ENCODE data around the gene RHOG.
A peak's percentile ranks its signal among the peaks of the same experiment; 100 is the strongest.
"Not testable (repeated sequence)": the region's sequence is repeated elsewhere in the genome, so short reads cannot be mapped to it uniquely, and the experiment has no call there.

Gene RHOG

DNA sequence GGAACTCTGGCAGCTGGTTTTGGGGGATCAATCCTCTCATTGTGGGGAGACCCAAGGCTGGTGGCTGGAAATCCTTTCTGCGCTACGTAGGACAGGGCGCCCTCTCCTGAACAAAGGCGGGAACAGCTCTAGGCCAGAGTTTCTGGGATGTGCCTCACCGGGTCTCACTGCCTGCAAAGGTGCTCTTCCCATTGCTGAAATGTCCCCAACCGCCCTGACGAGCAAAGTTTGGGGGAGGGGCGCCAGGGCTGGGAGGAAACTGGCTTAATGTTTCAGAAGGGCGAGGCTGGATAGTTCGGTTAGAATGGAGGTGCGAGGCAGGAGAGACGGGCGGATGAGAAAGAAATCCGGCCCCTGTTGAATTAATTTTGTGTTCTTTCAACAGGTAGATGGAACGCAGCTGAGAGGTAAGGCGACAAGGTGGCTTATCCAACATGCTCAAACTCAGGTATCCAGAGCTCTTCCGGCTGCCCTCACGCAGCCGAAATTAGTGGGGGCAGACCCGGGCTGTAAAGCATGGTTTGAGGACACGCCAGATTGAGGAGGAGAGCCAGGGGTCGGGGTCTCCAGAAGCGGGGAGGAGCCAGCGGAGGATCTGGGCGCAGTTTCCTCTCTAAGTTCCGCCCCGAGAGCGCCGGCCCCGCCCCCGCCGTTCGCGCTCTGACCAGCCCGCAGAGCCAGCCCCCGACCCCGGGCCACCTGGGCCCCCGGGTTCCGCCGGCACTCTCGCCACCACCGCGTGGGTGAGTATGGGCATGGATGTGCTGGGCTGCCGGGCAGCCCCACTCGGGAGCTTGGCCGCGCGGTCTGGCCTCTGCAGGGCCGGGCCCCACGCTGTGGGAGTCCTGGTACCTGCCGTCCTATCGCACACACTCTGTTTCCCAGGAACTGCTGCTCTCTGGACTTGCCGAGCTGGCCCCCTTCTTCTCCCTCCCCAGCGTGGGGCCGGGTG, 32.6 kb downstream of the RHOG start, which contains the start of gene PGAP2:
Gene PGAP2 (plus strand): TSS at position 652 of the 952 bp plus-strand sequence. CDS start 2,700 bp downstream, outside the sequence.
- DNase-seq, result peak; percentile 48

DNA sequence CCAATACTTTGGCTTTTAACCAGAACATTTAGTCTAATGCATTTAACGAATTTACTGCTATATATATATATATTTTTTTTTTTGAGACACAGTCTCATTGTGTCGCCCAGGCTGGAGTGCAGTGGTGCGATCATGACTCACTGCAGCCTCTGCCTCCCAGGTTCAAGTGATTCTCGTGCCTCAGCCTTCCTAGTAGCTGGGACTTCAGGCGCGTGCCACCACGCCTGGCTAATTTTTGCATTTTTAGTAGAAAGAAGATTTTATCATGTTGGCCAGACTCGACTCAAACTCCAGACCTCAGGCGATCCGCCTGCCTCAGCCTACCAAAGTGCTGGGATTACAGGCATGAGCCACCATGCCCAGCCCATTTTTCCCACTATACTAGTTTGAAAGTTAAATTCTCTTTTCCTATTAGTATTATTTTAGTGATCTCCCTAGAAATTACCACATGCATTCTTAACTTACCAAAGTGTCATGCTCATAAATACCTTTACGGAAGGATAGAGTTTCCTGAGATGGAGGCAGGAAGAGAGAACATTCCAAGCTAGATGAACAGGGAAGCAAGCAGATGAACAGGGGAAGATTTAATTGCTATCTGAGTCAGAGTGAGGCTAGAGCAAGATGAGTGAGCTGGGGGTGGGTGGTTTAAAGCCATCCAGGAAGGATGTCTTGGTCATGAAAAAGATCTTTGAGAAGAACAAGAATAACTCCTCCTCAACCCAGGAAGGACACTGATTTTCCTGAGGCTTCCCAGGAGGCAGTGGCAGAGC, 36.8 kb downstream of the RHOG start:
- peak; percentile 75 for DNase-seq

DNA sequence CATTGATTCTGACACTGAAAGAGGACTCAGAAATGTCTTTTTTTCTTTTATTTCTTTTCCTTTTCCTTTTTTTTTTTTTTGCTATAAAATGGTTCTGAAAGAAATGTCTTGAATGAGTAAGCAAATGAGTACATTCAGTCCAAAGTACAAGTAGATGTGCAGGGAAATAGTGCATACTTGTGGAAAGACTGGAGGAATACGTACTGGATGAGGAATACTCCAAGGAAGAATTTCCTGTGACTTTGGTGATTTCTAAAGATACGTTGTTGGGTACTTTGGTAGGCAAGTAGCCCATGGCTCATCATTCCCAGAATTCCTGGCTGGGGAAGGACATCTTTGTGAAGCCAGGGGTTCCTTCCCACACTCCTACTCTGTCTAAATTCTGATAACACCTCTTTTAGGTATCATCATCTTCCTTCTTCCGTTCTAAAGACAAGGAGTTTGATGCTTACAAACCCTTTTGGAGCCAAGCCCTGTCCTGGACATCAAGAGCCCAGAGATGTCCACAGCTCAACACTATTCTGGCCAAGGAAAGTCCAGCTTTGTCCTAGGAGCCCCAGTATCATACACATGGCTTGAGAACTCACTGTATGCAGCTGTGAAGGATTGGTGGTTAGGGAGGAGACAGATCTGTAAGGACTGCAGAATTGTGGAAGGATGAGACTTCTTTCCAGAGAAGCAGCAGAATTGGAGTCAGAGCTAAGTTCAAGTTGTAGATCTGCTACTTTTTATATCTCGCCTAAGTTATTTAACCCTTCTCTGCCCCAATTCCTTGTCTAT, 38.6 kb downstream of the RHOG start:
- DNase-seq, result peak; percentile 45

DNA sequence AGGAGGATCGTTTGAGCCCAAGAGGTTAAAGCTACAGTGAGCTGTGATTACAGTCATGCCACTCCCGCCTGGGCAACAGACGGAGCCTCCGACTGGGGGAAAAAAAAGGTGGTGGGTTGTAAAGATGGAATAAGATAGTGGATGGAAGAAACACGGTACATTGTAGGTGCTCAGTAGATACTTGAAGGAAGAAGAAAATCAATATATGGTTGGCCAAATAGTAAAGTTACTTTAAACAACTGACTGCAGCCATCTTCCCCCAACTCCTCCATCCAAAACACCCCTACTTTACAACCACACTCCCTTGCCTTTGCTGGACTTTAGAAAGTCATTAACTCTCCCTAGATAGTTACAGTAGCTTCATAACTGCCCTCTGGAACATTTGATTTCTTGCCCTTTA, 40.9 kb downstream of the RHOG start:
- no peak for DNase-seq

DNA sequence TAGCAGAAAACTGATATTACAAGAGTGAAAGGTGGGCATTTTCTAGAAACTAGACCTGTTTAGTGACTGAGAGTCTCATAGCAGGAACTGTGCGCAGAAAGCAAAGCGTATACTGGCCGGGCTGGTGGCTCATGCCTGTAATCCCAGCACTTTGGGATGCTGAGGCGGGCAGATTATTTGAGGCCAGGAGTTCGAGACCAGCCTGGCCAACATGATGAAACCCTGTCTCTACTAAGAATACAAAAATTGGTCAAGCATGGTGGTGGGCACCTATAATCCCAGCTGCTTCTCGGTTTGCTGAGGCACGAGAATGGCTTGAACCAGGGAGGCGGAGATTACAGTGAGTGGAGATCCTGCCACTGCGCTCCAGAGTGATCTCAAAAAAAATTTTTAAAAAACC, 41.6 kb downstream of the RHOG start:
- no peak for DNase-seq

DNA sequence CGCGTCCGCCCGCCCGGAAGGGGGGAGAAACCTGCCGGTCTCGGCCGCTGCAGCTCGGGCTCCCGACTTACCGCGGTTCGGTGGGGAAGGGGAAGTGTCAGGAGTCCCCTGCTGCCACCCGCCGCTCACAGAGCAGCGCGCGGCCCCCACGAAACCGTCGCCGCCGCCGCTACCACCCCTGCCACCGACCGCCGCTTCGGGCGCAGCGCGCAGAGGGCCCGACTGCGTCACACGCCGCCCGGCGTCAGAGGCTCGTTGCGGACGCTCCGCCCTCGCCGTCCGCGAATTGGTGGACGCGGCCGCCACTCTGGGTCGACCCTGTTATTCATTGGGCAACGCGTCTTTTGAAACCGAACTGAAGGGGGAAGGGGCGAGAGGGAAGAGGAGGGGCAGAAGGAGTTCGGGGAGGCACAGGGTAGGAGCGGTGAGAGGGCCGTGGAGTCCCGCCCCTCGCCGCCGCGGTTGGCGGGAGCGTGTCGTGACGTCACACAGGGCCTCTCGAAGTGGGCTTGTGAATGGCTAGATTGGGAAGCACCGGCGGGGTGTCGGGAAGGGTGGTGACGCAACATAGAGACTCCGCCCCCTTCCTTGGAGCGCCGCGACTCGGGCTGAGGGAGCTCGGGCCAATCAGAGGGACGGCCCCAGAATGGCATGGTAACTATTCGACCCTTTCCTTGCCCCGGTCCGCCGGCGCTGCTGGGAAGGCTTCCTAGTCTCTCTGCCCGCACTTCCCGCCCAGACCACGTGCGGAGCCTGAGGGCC, 43.2 kb downstream of the RHOG start, which contains the start of gene NUP98:
Gene NUP98 (minus strand): TSS at position 226 of the 762 bp plus-strand sequence. CDS start 15,437 bp downstream, outside the sequence.
- DNase-seq, result peak; percentile 100

DNA sequence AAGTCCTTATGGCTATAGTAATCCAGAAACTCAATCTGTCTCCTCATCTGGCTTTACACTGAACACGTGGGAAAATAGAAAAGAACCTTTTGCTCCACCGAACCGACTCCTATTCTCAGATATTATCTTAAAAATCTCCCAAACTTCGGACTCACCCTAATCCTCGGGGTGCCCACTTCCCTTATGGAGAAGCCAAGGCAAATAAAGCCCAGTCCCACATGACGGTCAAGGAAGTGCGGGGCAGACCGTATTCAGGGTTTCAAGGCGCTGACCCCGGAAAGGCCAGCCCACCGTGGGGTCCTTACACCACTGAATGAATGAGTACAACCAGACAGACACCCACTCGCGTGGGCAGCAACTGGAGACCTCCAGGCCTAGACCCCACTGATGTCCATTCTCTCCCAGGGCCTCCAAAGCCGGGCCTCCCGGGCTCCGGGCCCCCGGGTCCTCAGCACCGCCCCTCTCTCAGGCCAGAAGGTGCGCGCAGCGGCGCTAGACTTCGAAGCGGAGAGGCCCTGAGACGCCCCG, 43.9 kb downstream of the RHOG start:
- DNase-seq, result no peak

DNA sequence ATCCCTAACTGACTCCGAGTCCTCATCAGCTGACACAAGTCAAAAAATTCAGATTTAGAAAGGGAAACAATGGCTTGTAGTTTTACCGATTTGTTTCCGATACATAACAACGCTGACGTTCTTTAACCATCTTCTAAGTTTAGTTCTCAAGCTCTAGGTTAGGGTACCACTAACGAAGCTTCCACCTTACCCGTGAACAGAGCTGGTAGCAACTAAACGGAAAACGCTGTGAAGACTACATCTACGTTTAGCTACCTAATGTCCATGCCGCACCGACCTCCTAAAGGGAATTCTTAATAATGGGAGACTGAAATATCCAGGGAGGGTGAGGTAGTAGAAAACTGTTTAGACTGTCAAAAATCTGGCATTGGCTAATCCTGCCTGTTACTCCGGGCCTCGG, 44.4 kb downstream of the RHOG start:
- no peak for DNase-seq

DNA sequence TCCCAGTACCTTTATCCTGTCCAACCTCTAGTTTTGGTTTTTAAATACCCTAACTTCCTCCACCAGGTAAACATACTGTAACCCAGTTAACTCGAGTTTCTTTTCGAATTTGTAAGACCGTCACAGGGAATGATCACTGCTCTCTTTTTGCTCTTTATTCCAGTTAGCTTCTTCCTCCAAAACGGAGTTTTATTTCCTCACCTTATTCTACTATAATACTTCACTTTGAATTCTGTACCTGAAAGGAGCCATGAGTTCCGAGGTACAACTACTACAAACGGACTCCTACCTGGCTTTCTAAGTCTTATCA, 44.8 kb downstream of the RHOG start:
- no peak for DNase-seq

DNA sequence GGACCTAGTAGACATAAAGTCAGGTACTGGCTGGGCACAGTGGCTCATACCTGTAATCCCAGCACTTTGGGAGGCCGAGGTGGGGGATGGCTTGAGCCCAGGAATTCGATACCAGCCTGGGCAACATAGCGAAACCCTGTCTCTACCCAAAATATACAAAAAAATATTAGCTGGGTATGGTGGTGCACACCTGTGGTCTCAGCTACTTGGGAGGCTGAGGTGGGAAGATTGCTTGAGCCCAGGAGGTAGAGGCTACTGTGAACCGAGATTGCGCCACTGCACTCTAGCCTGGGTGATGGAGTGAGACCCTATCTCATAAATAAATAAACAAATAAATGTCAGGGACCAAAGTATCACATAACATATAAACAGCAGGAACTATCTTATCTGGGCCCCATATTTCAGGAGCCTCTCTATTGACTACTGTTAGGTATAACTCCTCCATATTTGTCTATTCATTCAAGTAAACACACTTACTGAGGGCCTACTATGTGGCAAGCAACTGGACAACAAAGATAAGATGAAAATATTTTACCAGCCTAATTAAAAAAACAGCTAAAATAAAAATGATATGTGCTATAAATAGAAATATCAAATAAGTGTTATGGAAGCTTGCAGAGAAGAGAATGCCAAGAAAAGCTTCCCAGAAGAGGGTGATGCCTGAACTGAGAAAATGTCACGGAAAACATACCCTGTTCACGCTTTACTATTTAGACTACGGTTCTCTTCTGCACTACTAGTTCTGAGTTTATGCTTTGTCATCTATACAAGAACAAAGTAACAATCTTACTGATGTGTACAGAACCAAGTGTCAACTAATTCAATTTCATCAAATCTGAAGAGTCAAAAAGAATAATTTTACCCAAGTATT, 45.4 kb downstream of the RHOG start:
- no peak for DNase-seq

DNA sequence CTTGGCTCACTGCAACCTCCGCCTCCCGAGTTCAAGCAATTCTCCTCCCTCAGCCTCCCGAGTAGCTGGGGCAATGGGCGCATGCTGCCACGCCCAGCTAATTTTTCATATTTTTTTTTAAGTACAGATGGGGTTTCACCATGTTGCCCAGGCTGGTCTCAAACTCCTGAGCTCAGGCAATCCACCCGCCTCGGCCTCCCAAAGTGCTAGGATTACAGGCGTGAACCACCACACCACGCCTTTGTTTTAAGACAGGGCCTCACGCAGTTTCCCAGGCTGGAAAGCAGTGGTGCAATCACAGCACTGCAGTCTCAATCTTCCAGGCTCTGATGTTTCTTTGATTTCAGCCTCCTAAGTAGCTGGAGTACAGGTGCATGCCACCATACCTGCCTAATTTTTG, 46.4 kb downstream of the RHOG start:
- not testable (repeated sequence) for DNase-seq

DNA sequence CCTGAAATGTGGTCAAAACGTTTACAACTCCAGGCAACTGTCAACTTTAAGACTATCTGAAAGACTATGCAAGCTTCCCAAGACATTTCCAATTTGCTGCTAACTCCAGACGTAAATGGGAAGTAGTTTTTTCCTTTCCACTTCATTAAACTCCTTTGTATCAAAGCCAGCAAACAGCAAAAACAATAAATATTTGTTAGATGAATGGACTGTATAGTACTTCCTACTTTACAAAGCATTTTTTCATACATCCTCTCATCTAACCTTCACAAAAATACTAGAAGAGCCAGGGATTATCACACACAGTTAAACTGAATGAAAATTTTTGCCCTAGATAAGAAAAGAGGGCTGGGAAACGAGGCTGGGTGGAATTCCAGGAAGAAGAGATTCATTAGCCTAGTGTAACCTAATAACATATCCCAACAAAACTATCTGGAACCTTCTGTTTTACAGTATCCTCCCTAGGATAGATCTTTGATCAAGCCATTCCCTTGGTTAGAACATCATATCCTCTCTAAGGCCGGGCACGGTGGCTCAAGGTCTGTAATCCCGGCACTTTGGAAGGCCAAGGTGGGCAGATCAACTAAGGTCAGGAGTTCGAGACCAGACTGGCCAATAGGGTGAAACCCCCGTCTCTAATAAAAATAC, 53.9 kb downstream of the RHOG start:
- DNase-seq, result no peak

DNA sequence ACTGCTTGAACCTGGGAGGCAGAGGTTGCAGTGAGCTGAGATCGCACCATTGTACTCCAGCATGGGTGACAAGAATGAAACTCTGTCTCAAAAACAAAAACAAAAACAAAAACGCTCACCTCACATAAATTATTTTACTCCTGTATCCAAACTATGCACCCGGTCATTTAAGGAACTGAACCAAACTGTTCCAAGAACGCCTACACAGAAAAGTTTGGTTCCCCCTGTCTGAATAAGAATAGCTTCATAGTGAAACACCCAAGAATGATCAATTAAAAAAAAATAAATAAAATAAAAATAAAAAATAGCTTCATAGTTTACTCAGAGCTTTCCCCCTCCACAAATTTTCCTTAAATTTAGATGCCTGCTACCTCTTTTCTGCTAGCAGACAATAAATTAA, 57.1 kb downstream of the RHOG start:
- DNase-seq, result no peak

DNA sequence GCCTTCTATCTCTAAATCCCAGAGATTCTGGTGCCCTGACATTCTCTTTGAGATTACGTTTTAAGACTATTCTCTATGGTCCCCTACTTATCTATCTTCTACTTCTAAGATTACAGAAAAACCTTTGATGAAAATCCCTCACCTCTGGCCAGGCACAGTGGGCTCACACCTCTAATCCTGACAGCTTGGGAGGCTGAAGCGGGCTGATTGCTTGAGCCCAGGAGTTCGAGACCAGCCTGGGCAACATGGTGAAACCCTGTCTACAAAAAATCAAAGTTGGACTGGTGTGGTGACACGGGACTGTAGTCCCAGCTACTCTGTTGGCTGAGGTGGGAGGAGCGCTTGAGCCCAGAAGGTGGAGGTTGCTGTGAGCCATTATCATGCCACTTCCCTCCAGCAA, 57.8 kb downstream of the RHOG start:
- no peak for DNase-seq

DNA sequence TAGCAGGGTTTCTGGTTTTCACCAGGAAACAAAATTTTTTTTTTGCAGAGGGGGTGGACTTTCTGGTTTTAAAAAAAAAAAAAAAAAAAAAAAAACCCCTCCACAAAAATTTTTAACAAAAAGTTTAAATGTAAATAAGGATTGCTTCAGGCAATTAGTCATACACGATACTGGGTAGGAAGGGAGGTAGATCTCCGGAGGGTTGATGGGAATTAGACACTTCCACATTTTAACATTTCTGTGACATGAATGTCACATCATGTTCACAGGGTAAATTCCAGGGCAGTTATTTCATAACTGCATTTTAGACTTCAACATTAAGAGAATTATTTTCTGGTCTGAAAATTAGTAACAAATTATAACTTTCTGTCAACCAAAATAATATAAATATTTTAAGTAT, 59.3 kb downstream of the RHOG start:
- peak; percentile 25 for DNase-seq
